ENCODE measurements around the gene ARHGEF7.

ARHGEF7 gene

GRCh38 chr13:111111376-111111937 lies 3.7 kb upstream of the ARHGEF7 start:
- no peak for DNase-seq (ENCODE audit: low spot score)

- DNase-seq (ENCODE audit: low spot score), result no peak
Observed at GRCh38 chr13:111112196-111112595, 2.9 kb upstream of the ARHGEF7 start.

DNA sequence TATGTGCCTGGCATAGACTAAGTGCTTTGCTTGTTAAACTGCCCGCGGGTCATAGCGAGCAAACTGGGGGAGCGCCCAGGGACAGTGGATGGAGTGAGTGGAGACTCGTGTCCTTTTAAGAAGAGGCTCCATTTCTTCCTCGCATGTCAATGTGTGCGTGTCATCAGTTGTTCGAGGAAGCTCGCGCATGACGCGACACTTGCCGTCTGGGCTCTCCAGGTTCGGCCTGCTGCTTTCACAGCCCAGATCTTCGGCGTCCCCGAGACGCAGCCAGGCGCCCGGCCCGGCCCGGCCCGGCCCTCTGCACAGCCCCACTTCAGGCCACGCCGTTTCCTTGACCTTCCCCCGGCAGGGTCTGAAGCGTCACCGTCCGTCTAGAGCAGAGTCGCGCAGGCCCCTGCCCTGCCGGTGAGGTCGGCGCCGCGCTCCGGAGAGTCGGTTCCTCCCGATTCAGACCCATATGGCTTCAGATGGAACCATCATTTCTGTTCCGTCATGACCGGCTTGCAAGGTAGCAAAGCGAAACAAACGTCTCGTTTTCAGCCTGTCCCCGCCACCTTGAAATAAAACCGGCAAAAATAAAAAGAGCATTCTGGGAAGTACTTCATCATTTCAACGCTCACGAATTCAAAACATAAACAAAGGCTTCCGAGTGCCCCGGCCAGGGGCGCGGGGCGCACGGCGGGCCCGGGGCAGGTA lies 599 bp upstream of the ARHGEF7 start:
- DNase-seq (ENCODE audit: low spot score), result peak; percentile 58

DNA sequence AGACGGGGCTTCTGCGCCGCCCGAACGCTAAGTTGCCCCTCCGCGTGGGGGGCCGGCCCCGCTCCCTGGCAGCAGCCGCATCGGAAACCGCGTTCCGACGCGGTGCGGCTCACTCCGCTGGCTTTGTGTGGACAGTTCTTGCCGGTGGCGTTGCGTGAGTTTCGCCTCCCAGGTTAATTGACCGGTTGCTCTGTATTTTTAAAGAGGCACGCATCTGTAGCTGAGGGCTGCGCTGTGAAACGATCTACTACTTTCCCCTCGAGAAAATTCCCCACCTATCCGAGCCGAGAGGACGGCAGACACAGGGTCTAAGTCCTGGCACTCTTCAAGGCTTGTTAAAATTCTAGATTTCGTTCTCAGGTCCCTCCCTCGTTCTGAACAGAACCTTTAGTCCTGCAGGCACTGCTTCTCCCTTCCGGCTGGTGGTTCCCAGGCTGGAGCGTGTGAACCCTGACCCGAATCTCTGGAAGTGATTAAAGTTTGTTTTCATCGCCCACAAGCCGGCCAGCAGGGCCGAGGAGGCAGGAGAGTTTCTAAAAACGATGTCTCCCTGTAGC lies 933 bp downstream of the ARHGEF7 start:
- peak; percentile 87 for DNase-seq (ENCODE audit: low spot score)

- DNase-seq (ENCODE audit: low spot score), result no peak
Observed at GRCh38 chr13:111116856-111117255, 1.7 kb downstream of the ARHGEF7 start.

- no peak for DNase-seq (ENCODE audit: low spot score)
Observed at GRCh38 chr13:111117289-111117688, 2.2 kb downstream of the ARHGEF7 start.

DNA sequence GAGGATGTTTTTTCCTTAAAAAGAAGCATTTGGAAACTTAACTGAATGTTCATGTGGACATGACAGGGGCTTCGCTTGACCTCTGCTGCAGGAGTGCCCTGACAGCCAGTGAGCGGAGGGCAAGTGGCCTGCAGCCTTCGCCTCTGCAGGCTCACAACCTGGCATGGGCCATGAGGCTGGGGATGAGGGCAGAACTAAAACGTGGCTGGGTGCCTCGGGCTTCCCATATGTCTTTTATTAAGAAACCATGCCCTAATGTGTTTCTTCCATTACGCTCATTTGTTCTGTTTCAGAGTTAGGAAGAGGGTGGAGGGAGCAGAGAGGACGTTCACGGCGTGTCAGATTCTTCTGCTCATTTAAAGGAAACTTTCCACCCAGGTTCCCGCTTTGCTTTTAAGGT lies 2.9 kb downstream of the ARHGEF7 start:
- no peak for DNase-seq (ENCODE audit: low spot score)

GRCh38 chr13:111118898-111119607 lies 3.9 kb downstream of the ARHGEF7 start:
- DNase-seq (ENCODE audit: low spot score), result no peak

- DNase-seq (ENCODE audit: low spot score), result no peak
Observed at GRCh38 chr13:111119966-111120365, 4.9 kb downstream of the ARHGEF7 start.

DNA sequence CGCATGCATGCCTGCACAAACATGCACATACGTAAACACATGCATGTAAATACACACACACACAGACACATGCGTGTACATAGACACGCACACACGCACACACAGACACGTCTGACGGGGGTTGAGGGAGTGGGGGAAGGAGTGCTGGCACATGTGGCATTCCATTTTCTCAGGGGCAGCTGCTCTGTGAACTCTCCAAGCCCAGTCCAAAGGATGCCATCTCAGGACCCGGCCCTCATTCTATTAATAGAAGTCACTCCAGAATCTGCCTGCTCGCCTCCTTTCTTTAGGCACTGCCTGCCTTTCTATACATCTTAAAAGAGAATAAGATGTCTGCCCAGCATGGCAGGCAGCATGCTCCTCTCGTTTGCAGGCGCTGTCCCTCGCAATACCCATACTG lies 5.3 kb downstream of the ARHGEF7 start:
- DNase-seq (ENCODE audit: low spot score), result no peak

GRCh38 chr13:111120913-111121312 lies 5.8 kb downstream of the ARHGEF7 start:
- no peak for DNase-seq (ENCODE audit: low spot score)

GRCh38 chr13:111121506-111121905 lies 6.4 kb downstream of the ARHGEF7 start:
- no peak for DNase-seq (ENCODE audit: low spot score)

DNA sequence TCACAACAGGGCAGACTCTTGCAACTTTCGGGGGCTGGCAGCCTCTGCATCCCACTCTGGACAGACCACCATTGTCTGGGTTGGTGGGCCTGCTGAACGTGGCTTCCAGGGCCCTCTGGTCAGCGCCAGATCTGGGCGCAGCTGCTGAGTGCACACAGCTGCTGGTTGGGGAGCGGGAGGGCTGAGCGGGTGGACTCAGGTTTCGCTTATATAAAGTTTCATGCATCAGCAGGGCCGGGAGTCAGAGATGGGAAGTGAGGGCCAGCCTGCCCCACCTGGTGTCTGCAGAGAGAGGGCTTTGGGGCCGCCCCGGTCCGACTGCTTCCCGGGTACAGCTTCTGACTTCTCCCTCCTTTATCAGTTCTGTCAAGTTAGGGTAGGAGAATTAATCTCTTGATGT lies 6.9 kb downstream of the ARHGEF7 start:
- DNase-seq (ENCODE audit: low spot score), result peak; percentile 26

DNA sequence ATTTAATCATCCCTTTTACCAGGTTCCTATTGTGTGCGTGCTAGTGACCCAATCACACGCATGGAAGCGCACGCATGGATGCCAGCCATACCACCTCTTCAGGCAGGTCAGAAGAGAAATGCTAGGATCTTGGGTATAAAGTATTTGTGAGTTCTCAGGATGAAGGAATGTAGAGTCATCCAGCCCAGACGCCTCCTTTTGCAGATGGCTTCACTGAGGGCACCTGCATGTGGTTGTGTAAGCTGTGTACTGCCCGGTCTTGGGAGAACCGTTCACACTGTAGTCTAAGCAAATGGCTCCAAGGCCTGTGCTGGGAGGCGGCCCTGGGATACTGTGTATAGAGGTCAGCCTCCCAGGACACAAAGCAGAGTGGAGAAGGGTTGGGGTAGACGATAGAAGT lies 7.5 kb downstream of the ARHGEF7 start:
- no peak for DNase-seq (ENCODE audit: low spot score)

- DNase-seq (ENCODE audit: low spot score), result no peak
Observed at GRCh38 chr13:111123221-111123620, 8.1 kb downstream of the ARHGEF7 start.

- DNase-seq (ENCODE audit: low spot score), result no peak
Observed at GRCh38 chr13:111123649-111124048, 8.5 kb downstream of the ARHGEF7 start.

- no peak for DNase-seq (ENCODE audit: low spot score)
Observed at GRCh38 chr13:111126509-111126908, 11.4 kb downstream of the ARHGEF7 start.

DNA sequence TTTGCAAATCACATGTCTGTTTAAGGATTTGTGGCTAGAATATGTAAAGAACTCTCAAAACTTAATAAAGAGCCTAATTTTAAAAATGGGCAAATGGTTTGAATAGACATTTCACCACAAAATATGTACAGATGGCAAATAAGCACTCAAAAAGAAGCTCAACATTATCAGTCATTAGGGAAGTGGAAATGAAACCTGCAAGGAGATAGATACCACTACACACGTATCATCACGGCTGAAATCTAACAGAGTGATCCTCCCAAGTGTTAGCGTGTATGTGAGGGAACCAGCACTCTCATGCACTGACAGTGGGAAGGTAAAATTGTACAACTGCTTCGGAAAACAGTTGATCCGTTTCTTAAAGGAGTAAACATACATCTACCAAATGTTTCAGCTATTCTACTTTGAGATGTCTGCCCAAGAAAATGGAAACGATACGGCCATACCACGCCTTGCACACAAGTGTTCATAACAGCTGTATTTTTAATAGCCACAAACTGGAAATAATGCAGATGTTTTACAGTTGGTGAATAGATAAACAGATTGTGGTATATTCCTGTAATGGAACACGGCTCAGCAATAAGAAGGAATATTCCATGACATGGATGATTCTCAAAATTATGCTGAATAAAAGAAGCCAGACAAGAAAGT lies 14.5 kb downstream of the ARHGEF7 start:
- no peak for DNase-seq (ENCODE audit: low spot score)

DNA sequence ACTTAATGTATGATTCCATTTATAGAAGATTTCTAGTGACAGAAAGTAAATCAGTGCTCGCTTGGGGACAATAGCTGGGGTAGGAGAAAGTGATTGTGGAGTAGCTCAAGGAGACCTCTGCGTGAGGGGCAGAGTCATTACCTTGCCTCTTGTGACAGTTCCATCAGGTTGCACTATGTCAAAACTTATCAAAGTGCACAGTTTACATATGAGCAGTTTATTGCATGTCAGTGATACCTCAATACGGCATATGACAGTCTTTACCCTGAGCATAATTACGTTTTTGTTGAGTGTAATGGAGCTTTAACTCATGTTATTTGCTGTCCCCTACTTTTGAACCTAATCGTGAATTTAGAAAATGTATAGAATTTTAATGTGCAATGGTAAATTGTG lies 15.0 kb downstream of the ARHGEF7 start:
- DNase-seq (ENCODE audit: low spot score), result no peak

DNA sequence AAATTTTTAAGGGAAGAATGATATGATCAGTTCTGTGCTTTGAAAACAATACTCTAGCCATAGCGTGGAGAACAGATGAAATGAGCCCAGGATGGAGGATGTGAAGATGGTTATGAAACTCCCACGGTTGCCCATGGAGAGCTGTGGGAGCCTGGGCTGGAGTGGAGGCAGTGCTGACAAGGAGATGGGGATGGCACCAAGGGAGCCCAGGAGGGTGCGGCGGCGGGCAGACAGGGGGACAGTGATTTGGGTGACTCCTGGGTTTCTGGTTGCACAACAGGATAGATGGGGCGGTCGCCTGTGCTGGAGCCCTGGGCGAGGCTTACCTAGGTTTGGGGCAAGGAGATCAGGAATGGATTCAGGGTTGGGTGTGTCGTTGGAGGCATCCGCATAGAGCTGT lies 15.9 kb downstream of the ARHGEF7 start:
- no peak for DNase-seq (ENCODE audit: low spot score)

- no peak for DNase-seq (ENCODE audit: low spot score)
Observed at GRCh38 chr13:111131611-111132010, 16.5 kb downstream of the ARHGEF7 start.

DNA sequence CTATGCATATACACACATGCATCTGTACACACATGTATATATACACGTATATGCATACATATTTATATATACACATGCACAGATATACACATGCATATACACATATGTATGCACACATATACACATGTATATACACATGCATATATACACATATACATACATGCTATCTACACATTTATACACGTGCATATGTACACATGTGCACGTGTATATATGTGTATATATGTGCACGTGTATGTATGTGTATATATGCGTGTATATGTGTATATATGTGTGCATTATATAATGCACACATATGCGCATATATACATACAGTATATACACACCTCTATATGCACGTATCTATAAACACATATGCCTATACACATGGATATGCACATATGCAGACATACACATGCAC lies 17.8 kb downstream of the ARHGEF7 start:
- DNase-seq (ENCODE audit: low spot score), result no peak

- no peak for DNase-seq (ENCODE audit: low spot score)
Observed at GRCh38 chr13:111139452-111139851, 24.3 kb downstream of the ARHGEF7 start.

Data from AG08396 (cell line).